ENCODE data around the gene FASTK.

Gene FASTK

DNA sequence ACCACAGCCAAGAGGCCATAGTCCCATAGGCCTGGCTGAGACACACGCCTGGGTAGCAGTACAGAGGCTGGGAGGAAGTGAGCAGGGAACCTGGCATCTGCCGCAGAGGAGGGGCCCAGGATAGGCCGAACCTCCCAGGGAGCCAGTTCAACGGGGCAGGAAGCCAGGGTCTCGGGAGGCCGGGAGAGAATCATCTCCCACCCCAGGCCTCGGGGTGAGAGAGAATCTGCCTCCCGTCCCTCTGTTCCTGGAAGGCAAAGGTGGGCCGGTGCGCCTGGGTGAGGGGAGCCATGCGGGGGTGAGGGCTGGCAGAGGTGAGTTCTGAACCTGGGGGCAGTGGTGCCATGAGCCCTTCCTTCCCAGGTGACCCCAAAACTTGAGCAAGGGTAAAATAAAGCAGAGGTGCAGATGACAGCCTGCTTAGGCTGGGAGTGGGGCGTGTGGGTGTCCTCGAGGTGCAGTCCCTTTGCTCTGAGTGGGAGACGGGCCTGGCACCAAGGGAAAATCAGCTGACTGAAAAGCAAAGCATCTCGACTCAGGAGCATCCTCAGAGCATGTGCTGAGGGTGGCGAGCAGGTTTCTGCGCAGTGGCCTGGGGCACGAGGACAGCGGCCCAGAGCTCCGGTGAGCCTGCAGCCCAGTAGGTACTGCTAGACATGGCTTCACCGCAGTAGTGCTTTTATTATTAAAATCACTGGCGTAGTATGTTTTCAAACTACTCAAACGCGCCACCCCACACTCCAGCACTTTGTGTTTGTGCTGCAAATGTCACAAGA lies 21.2 kb upstream of the FASTK start:
- TF ChIP-seq, protein P1, sequence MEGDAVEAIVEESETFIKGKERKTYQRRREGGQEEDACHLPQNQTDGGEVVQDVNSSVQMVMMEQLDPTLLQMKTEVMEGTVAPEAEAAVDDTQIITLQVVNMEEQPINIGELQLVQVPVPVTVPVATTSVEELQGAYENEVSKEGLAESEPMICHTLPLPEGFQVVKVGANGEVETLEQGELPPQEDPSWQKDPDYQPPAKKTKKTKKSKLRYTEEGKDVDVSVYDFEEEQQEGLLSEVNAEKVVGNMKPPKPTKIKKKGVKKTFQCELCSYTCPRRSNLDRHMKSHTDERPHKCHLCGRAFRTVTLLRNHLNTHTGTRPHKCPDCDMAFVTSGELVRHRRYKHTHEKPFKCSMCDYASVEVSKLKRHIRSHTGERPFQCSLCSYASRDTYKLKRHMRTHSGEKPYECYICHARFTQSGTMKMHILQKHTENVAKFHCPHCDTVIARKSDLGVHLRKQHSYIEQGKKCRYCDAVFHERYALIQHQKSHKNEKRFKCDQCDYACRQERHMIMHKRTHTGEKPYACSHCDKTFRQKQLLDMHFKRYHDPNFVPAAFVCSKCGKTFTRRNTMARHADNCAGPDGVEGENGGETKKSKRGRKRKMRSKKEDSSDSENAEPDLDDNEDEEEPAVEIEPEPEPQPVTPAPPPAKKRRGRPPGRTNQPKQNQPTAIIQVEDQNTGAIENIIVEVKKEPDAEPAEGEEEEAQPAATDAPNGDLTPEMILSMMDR (IDR thresholded peaks at IDR 0.05; ENCODE audit: extremely low read depth, missing control alignments) = no peak

DNA sequence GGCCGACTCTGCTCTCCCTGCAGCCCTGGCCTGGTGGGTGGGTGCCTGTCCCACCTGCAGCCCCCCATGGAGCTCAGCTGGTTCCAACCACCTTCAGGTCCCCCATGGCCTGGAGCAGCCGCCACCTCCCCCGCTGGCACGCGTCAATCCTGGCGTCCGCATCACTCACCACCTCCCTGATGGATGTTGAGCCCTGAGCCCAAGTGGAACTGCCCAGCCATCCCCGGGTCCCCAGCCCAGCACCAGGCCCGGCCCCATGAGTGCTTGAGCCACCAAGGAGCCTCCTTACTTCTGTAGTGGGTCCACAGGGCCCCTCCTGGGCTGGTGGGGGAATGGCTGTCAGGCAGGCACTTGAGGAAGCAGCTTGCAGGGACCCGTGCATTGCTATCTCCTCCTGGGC lies 20.3 kb upstream of the FASTK start:
- TF ChIP-seq, protein P1 (IDR thresholded peaks at IDR 0.05; ENCODE audit: extremely low read depth, missing control alignments) = no peak
- DNase-seq (ENCODE audit: low spot score) = no peak

More for the DNA sequence above, 21.2 kb upstream of the FASTK start:
- no peak for DNase-seq (ENCODE audit: low spot score)

DNA sequence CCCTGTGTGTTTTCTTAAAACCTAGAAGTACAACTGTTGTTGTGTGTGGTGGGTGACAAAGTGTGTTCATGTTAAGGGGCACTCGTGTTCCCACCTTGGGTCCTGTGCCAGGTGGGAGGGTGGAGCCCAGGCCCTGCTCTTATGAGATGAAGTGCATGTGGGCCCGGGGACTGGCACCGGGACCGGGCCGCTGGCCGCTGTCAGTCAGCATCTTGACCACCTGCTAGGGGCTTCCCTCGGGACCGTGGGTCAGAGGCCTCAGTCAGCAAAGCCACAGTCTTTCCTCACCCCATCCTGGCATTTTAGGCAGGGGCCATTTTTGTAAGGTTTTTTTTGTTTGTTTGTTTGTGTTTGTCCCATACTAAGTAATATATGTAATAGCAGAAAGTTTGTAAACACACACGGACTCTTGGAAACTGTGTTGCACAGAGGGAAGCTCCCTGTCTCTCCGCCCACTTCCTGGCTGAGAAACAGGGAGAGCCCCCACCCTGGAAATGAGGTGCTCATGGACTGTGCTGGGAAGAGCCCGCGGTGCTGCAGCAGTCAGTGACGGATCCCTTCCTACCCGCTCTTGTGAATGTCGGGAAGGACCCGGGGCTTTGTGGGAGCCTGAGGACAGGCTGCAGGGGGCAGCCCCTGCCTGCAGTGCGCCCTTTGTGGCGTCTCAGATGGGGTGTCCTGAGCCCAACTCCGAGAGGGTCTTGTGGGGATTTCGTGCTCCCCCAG lies 19.0 kb upstream of the FASTK start:
- DNase-seq (ENCODE audit: low spot score) = no peak
- TF ChIP-seq, protein P1 (IDR thresholded peaks at IDR 0.05; ENCODE audit: extremely low read depth, missing control alignments) = no peak

DNA sequence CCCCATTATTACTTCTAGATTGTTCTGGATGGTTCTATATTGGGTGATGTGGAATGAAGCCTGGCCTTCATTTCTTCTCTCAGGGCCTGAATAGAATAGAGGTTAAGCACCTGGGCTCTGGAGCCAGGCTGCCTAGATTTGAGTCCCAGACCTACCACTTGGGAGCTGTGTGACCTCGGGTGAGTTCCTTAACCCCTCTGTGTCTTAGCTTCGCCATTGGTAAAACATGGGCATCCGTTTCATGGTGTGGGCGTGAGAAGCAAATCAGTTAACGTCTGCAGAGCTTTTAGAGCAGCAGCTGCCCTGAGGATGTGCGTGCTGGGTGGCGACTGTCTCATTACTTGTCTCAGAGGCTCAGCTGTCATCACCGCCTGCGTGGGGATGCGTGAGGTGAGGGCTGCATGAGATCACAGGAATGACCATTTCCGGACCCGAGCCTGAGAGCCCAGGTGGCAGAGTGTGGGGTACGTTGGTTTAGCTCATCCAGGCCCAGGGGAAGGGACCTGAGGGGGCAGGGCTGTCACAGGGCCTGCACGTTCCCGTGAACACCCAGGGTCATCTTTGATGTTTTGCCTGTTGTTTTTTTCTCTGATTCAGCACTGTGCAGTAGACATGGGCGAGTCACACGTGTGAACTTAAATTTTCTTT lies 15.3 kb upstream of the FASTK start:
- DNase-seq (ENCODE audit: low spot score) = no peak
- TF ChIP-seq, protein P1 (IDR thresholded peaks at IDR 0.05; ENCODE audit: extremely low read depth, missing control alignments) = no peak

DNA sequence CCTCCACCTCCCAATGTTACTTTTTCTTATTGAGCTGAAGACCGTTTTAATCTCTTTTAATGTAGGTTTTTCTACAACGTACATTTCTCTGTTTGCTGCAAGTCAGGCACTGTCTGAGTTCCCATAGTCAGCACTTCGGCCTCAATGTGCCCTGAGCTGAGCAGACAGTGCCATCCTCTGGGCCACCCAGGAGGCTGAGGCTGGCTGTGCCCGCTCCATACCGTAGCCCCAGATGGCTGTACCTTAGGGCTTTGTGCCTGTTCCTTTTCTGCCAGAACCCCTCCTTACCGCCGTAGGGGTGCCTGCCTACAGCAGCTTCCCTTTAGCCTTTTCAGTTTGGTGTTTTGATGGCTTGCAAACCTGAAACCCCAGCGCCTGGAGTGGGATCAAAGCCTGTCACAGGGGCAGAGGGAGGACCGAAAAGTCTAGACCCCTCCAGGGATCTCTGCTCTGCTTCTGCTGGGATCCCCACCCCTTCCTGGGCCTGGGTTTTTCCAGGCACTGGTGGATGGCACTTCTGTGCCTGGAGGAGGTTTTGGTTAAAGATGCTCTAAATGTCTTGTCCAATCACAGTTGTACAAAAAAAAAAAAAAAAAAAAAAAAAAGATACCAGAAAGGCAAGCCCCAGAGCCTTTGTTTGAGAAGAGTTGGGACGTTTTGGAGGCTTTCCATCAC lies 14.7 kb upstream of the FASTK start:
- TF ChIP-seq, protein P1 (IDR thresholded peaks at IDR 0.05; ENCODE audit: extremely low read depth, missing control alignments) = no peak
- no peak for DNase-seq (ENCODE audit: low spot score)

DNA sequence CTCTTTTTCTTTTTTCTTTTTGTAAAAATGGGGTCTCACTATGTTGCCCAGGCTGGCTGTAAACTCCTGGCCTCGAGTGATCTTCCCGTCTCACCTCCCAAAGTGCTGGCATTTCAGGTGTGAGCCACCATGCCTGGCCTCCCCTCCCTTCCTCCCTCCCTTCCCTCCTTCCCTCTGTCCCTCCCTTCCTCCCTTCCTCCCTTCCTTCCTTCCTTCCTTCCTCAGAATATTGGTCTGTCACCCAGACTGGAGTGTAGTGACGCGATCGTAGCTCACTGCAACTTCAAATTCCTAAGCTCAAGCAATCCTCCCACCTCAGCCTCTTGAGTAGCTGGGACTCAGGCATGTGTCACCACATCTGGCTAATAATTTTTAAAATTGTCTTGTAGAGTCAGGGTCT lies 14.1 kb upstream of the FASTK start:
- TF ChIP-seq, protein P1 (IDR thresholded peaks at IDR 0.05; ENCODE audit: extremely low read depth, missing control alignments) = no peak
- DNase-seq (ENCODE audit: low spot score) = no peak

All from GM20000 (cell line).